IMR-90 (cell line): ENCODE results near the gene WSB1.

ENCODE experiments used
- BHLHE40 ChIP-seq: fragments of 150-350 bp; IDR thresholded peaks from 2 replicates; pipeline ENCODE4 v1.6.1; 2016; ENCODE audit warnings: mild to moderate bottlenecking, low read depth, low read length
- MAFK ChIP-seq: IDR thresholded peaks from 2 replicates; pipeline ENCODE4 v1.6.1; 2012; ENCODE audit warnings: low read depth, low read length, improper control_type of control experiment
- POLR2A ChIP-seq: IDR thresholded peaks from 2 replicates; pipeline ENCODE4 v1.6.1; 2012; ENCODE audit warnings: mild to moderate bottlenecking, low read depth, low read length
- RFX5 ChIP-seq: IDR thresholded peaks from 2 replicates; pipeline ENCODE4 v1.8.0; 2012; ENCODE audit warnings: low read depth, mild to moderate bottlenecking, low read length, moderate library complexity
- TF ChIP-seq, protein P1 (sequence below): conservative IDR thresholded peaks from 2 replicates; pipeline ENCODE4 v1.5.1; 2012; ENCODE audit warnings: mild to moderate bottlenecking, low read depth, low read length, improper control_type of control experiment
- TF ChIP-seq, protein P2 (sequence below): fragments of 150-350 bp; IDR thresholded peaks from 2 replicates; pipeline ENCODE4 v1.6.1; 2017; ENCODE audit warnings: mild to moderate bottlenecking, antibody characterized with exemption, low read length, low read depth

DNA sequence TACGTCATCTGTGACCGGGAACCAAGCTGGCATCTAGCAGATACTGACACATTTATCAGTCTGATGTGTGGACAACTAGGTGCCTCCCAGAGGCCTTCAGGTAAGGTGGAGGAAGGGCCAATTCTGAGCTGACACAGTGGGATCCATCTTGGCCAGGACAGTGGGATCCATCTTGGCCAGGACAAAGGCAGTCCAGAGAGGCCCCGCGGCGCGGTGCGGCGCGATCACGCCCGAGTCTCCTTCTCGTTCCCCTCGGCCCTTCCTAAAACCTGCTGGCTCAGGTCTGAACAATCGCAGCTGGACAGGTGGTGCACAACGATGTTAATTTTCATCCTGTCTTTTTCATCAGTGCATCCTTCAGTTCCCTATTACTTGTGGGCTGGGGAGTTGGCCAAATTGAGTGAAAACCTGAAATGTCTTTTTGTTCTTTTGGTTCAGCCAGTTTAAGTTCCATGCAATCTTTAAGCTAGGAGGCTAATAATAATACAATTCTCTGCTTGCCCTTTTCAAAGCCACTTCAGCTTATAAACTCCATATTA lies 486 bp upstream of the WSB1 start:
- TF ChIP-seq, protein P1, sequence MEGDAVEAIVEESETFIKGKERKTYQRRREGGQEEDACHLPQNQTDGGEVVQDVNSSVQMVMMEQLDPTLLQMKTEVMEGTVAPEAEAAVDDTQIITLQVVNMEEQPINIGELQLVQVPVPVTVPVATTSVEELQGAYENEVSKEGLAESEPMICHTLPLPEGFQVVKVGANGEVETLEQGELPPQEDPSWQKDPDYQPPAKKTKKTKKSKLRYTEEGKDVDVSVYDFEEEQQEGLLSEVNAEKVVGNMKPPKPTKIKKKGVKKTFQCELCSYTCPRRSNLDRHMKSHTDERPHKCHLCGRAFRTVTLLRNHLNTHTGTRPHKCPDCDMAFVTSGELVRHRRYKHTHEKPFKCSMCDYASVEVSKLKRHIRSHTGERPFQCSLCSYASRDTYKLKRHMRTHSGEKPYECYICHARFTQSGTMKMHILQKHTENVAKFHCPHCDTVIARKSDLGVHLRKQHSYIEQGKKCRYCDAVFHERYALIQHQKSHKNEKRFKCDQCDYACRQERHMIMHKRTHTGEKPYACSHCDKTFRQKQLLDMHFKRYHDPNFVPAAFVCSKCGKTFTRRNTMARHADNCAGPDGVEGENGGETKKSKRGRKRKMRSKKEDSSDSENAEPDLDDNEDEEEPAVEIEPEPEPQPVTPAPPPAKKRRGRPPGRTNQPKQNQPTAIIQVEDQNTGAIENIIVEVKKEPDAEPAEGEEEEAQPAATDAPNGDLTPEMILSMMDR: no peak
- no peak for TF ChIP-seq BHLHE40
- no peak for TF ChIP-seq MAFK
- TF ChIP-seq, protein P2, sequence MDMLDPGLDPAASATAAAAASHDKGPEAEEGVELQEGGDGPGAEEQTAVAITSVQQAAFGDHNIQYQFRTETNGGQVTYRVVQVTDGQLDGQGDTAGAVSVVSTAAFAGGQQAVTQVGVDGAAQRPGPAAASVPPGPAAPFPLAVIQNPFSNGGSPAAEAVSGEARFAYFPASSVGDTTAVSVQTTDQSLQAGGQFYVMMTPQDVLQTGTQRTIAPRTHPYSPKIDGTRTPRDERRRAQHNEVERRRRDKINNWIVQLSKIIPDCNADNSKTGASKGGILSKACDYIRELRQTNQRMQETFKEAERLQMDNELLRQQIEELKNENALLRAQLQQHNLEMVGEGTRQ: no peak
- TF ChIP-seq POLR2A: no peak
- no peak for TF ChIP-seq RFX5
